Kidney epithelial cell (primary cell): ENCODE data around the gene ZBTB40. TPM values are rescaled to one million over a fixed set of nuclear protein-coding genes. Genes with fewer than 3 reads are reported as not detected.

Experiments
- DNase-seq: peaks from one replicate; pipeline ENCODE4 v3.0.0-alpha.2; 2010; ENCODE audit warnings: low read depth
- H3K27me3 ChIP-seq: 2 replicates; pipeline ENCODE4 v1.6.0; 2011; ENCODE audit warnings: low read length; ENCODE audit not compliant: control insufficient read depth, insufficient read depth
- H3K36me3 ChIP-seq: 2 replicates; pipeline ENCODE4 v1.5.1; 2011; ENCODE audit warnings: low read length; ENCODE audit not compliant: control insufficient read depth, insufficient read depth
- H3K4me3 ChIP-seq: 2 replicates; pipeline ENCODE4 v1.5.1; 2011; ENCODE audit warnings: low read depth, mild to moderate bottlenecking, control low read depth, low read length
- total RNA-seq: library from RNA; depleted of rRNA; stranded (reverse); fragments of >200 nt; gene quantifications from 2 replicates; pipeline ENCODE4 v1.2.3, GENCODE V29; 2015
- TF ChIP-seq, protein P1 (sequence below): IDR thresholded peaks from 2 replicates; pipeline ENCODE4 v1.5.1; 2011; ENCODE audit warnings: mild to moderate bottlenecking, moderate library complexity, low read length, control low read depth, inconsistent platforms; ENCODE audit not compliant: insufficient read depth, poor library complexity, severe bottlenecking

The ZBTB40 gene
- total RNA-seq, 1 donor from 2014 or later: 16.3 TPM

DNA sequence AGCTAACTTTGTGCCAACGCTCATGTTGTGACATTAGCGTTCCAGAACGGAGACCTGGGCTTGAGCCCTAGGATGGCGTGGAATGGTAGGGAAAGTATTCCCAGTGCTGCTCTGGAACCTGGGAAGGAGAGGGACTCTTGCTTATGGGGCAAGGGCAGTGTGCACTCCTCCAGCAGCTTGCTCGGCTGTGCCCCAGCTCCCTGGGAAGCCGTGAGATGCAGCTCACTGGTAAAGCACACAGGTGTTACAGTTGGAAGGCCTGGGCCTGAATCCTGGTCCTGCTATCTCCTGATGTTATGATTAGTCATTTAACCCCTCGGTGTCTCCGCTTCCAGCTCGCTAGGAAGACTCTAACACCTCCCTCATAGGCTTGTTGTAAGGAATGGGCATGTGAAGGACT, 69.2 kb downstream of the ZBTB40 start:
- Histone ChIP-seq H3K4me3 (no peak overlapping the region), H3K36me3 (no peaks in the 10 kb centered on the region), H3K27me3 (no peaks in the 10 kb centered on the region)
- no peak for DNase-seq
- TF ChIP-seq, protein P1, sequence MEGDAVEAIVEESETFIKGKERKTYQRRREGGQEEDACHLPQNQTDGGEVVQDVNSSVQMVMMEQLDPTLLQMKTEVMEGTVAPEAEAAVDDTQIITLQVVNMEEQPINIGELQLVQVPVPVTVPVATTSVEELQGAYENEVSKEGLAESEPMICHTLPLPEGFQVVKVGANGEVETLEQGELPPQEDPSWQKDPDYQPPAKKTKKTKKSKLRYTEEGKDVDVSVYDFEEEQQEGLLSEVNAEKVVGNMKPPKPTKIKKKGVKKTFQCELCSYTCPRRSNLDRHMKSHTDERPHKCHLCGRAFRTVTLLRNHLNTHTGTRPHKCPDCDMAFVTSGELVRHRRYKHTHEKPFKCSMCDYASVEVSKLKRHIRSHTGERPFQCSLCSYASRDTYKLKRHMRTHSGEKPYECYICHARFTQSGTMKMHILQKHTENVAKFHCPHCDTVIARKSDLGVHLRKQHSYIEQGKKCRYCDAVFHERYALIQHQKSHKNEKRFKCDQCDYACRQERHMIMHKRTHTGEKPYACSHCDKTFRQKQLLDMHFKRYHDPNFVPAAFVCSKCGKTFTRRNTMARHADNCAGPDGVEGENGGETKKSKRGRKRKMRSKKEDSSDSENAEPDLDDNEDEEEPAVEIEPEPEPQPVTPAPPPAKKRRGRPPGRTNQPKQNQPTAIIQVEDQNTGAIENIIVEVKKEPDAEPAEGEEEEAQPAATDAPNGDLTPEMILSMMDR: no peak

DNA sequence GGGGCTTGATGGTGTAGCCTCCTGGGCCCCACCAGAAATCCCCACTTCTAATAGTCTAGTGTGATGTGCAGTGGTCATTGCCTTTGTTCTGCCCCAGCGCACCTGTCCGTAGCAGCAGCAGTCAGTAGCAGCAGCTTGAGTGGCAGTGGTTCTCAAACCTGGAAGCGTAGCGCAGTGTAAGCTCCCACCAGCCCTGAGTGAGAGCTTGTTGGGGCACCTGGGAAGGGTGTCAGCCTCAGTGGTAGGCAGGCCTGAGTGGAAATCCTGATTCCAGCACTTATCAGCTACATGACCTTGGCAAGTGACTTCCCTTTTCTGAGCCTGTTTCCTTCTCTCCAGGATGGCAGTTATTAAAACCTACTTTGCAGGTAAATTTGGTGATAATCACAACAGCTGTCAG, 70.0 kb downstream of the ZBTB40 start:
- no peak overlapping the region for H3K4me3 ChIP-seq
- H3K36me3 ChIP-seq: no peaks in the 10 kb centered on the region
- TF ChIP-seq, protein P1: no peak
- no peak for DNase-seq
- H3K27me3 ChIP-seq: no peaks in the 10 kb centered on the region

- TF ChIP-seq, protein P1: no peak
- H3K27me3 ChIP-seq: no peaks in the 10 kb centered on the region
- no peak overlapping the region for H3K4me3 ChIP-seq
- H3K36me3 ChIP-seq: no peaks in the 10 kb centered on the region
- DNase-seq: no peak
These were observed 70.6 kb downstream of the ZBTB40 start for GRCh38 chr1:22522221-22522743.

DNA sequence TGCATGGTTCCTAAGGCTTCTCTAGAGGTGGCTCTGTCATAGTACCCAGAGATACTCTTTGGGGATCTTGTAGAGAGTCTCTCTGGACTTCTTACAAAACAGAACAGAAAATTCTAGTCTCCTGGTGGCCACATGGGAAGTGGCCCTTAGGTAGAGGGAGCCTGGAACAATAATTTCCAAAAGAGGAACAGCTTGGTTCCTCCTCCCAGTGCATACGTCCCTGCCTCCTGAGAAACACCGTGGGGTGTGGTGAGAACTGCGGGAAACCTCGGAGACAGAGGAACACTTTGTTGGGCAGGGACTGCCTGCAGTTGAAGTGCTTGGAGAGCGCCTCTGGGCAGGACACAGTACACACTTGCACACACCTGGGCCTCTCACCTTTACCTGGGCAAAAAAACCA, 72.8 kb downstream of the ZBTB40 start:
- H3K4me3 ChIP-seq: no peak overlapping the region
- DNase-seq: no peak
- no peaks in the 10 kb centered on the region for H3K36me3 ChIP-seq
- TF ChIP-seq, protein P1: no peak
- no peaks in the 10 kb centered on the region for H3K27me3 ChIP-seq

DNA sequence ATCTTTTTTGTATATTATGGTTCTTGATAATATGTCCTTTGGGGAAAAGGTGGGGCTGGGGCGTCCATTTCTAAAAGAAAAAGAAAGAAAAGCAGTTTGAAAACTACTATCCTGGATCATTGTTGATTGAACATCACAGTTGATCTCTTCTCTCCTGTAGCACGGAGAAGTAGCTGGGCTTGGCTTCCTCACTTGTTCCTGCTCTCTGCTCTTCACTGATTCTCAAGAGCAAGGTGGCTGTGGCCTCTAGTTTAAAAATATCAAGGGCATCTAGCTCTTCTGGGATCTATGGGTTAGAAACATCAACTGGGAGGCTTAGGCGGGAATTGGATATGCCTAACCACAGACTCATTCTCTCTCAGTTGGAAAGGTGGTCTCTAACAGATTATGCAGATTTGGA, 73.6 kb downstream of the ZBTB40 start:
- no peaks in the 10 kb centered on the region for H3K36me3 ChIP-seq
- TF ChIP-seq, protein P1: no peak
- no peak overlapping the region for H3K4me3 ChIP-seq
- DNase-seq: no peak
- no peaks in the 10 kb centered on the region for H3K27me3 ChIP-seq

GRCh38 chr1:22525646-22526045, 74.0 kb downstream of the ZBTB40 start:
- Histone ChIP-seq H3K4me3 (no peak overlapping the region), H3K27me3 (no peaks in the 10 kb centered on the region), H3K36me3 (no peaks in the 10 kb centered on the region)
- no peak for DNase-seq
- TF ChIP-seq, protein P1: no peak
